CD4-positive, alpha-beta T cell treated with Interleukin-15 for 4 hours (primary cell): ENCODE measurements around the gene DPY19L1.
A peak's percentile ranks its signal among the peaks of the same experiment; 100 is the strongest.
"Not testable (repeated sequence)": the region's sequence is repeated elsewhere in the genome, so short reads cannot be mapped to it uniquely, and the experiment has no call there.

Experiments
- DNase-seq: peaks from one replicate; pipeline ENCODE4 v3.0.0-alpha.2; 2020; ENCODE audit warnings: low spot score

Gene DPY19L1

DNA sequence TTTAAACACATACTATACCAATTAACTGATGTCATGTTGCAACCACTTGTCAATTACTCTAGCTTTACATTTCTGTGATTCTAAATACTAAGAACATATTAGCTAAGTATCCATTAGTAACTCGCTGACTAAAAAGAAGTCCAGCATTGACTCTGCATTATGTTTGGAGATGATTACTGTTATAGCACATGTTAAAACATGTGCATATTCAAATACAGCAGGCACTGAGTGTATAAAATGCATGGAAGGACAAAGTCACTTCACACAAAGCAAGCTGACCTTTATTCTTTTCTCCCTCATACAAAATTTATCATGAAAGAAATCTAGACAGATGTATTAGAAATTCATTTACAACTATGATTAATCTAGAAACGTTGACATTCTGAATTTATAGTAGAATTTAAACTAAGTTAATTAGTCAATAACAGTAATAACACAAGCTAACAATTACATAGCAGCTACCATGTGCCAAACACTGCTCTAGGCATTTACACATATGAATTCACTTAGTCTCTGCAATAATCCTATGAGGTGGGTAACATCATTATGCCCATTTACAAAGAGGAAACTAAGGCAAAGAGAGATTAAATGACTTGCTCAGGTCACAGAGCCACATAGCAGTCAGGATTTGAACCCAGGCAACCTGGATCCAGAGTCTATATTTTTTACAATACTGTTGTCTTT lies 48.7 kb downstream of the DPY19L1 start:
- not testable (repeated sequence) for DNase-seq

GRCh38 chr7:34985155-34985554 lies 52.1 kb downstream of the DPY19L1 start:
- not testable (repeated sequence) for DNase-seq

DNA sequence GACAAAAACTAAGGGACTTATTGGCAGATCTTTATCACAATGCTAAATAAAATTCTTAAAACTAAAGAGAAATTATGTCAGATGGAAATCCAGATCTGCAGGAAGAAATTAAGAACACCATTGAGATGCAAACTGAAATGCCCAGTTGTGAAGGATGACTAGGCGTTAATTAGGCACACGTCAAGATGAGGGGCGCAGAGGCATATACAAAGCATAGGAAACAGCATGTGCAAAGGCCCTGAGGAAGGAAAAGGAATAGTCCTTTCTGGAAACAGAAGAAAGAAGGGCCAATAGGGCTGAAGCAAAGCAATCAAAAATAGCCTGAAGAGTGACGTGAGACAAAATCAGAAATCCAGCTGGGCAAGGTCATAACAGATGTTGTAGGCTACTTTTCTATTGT lies 53.1 kb downstream of the DPY19L1 start:
- DNase-seq: not testable (repeated sequence)

- no peak for DNase-seq
Measured at GRCh38 chr7:34982371-34983019, 54.8 kb downstream of the DPY19L1 start.

DNA sequence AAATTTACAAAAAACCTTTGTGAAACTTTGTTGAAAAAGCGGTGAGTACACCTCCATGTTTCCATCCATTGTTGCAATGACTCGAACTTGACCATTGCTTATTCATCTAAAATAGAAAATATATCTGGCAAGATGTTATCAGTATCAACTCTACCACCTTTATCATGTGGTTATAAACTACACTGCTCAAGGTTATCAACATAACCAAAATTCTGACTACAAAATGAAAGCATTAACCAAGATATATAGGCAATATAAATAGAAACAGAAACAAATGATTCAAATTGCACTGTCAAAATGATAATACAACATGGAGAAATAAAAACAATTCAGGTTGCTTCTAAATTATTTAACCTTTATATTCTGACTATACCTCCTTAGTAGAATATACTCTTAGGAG lies 58.2 kb downstream of the DPY19L1 start:
- DNase-seq: not testable (repeated sequence)

DNA sequence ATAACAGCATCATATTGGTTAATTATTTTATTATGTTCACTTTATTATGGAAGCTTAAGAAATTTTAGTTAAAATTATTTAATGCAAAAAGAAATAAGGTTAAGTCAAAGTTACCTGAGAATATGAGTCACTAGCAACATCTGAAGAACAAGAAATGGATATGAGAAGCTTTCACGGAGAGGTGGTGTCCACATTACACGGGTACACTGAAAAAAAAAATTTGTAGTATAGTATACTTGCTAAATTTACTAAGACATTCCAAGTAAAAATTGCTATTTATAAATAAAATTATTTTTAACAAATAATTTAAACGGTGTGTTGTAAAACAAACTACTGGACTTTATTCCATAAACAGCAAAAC lies 63.9 kb downstream of the DPY19L1 start:
- no peak for DNase-seq

GRCh38 chr7:34972739-34973399 lies 64.4 kb downstream of the DPY19L1 start:
- not testable (repeated sequence) for DNase-seq

GRCh38 chr7:34967818-34968217 lies 69.5 kb downstream of the DPY19L1 start:
- not testable (repeated sequence) for DNase-seq

GRCh38 chr7:34966504-34966903 lies 70.8 kb downstream of the DPY19L1 start:
- not testable (repeated sequence) for DNase-seq

DNA sequence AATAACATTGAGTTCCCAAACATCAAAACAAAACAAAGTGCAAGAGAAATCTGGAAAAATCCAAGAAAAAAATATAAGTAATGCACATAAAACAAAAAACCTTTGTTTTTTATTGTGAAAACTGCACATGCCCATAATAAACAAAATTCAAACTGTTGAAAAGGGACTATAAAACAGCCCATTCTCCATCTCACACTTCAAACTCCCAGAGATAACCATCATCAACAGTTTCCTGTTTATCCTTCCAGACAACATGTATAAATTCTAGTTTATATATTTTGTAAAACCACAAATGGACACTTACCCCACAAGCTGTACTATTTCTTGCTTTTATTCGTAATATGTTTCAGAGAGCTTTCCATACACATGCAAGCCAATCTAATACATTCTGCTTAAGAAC lies 79.3 kb downstream of the DPY19L1 start:
- no peak for DNase-seq

- DNase-seq: no peak
Measured at GRCh38 chr7:34952822-34953221, 84.5 kb downstream of the DPY19L1 start.

GRCh38 chr7:34949361-34949760 lies 87.9 kb downstream of the DPY19L1 start:
- DNase-seq: no peak

- DNase-seq: not testable (repeated sequence)
Measured at GRCh38 chr7:34947427-34947826, 89.9 kb downstream of the DPY19L1 start.

GRCh38 chr7:34946486-34946885 lies 90.8 kb downstream of the DPY19L1 start:
- DNase-seq: no peak

DNA sequence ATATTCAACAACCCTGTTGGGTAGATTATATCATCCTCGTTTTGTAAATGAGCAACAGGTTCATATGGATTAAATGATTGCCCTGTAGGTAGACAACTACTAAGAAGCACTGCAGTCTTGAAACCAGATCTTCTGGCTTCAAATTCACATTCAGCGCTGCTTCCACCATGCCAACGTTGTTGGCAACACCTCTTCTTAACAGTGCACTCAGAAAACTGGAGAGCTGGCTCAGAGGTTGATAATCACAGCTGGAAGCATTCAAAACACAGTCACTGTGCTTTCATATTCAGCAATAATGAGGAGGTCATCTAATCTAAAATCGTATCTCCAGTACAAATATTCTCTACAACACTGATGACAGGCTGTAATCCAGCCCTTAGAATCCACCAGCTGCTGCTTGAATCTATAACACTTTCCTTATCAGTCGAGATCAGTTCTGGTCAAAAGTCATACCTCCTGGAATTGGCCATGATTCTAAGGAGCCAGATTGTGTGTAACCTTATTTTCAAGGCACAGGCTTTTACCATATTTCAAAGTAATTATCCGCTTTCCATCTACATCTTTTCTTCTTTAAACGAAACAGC lies 91.3 kb downstream of the DPY19L1 start:
- DNase-seq: not testable (repeated sequence)

DNA sequence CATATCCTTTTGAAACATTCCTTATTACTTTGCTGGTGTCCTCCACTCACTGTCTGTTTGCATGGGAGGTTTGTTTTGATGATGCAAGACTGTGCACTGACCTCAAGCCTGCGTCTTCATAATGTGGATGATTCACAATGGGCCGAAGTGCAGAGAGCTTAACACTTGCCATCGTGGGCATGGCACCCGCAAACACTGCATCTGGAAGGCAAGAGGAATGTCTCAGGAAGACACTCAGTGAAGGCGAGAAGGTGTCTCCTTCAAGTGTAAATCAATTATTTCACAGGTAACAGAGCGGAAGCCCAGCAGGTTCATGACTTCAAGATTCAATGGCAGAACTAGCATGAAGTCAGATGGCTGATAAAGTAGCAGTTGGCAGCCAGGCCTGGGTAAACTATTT lies 98.1 kb downstream of the DPY19L1 start:
- no peak for DNase-seq

- not testable (repeated sequence) for DNase-seq
Measured at GRCh38 chr7:34935735-34936165, 101.5 kb downstream of the DPY19L1 start.

- DNase-seq: no peak
Measured at GRCh38 chr7:34931739-34932138, 105.5 kb downstream of the DPY19L1 start.

DNA sequence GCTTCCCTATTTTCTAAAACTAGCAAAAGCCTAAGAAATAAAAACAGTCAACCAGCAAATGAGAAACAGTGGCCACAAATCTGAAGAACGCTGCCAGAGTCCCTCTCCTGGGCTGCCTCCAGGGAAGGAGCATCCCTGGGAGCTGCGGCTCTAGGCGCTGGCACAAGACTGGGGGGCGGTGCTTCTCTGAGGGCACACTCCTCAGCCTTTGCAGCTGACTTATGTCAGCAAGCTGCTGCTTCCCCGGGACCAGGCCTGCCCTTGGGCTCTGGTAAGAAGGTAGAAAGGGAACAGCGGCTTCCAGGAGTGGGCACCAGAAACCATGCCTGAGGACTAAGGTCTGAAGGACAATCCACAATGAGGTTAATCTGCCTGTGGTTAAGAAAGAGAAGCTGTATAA lies 107.5 kb downstream of the DPY19L1 start:
- DNase-seq: not testable (repeated sequence)

DNA sequence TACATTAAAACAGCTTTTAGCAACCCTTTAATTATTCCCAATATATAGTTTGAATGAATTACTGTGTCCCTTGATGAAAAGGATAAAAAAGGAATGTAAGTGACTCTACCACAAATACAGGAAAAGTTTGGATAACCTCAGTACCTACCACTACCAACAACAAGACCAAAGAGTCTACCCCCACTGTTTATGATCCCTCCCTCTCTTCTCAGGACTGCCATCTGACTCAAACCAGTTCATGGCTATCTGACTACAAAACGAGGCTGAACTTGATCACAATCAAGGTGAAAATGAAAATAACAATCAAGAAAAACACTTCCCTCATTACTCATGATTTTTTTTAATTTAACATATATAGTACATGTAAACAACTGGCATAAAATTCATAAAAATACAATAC lies 108.7 kb downstream of the DPY19L1 start:
- no peak for DNase-seq

GRCh38 chr7:34928052-34928451 lies 109.2 kb downstream of the DPY19L1 start:
- DNase-seq: peak; percentile 24

GRCh38 chr7:34920470-34920869 lies 116.8 kb downstream of the DPY19L1 start:
- not testable (repeated sequence) for DNase-seq

- DNase-seq: not testable (repeated sequence)
Measured at GRCh38 chr7:34919038-34919437, 118.2 kb downstream of the DPY19L1 start.
